ENCODE results near the gene NIPBL. TPM values are rescaled to one million over a fixed set of nuclear protein-coding genes. Genes with fewer than 3 reads are reported as not detected.
"Not testable (repeated sequence)": the region's sequence is repeated elsewhere in the genome, so short reads cannot be mapped to it uniquely, and the experiment has no call there.

NIPBL gene
- total RNA-seq, 1 donor from 2014 or later: 61.5 TPM

GRCh38 chr5:36901856-36902255, 25.3 kb downstream of the NIPBL start:
- peaks cover 5% of the 10 kb centered on the region for H3K36me3 Mint-ChIP-seq (ENCODE audit: low read depth, unreplicated experiment)
- H3K4me1 Mint-ChIP-seq (ENCODE audit: unreplicated experiment): no peaks in the 10 kb centered on the region
- no peak for TF ChIP-seq CTCF (IDR thresholded peaks at IDR 0.05; ENCODE audit: unreplicated experiment)
- no peak overlapping the region for H3K27ac Mint-ChIP-seq (ENCODE audit: unreplicated experiment)
- no peak overlapping the region for H3K4me3 Mint-ChIP-seq (ENCODE audit: unreplicated experiment)
- no peaks in the 10 kb centered on the region for H3K27me3 Mint-ChIP-seq (ENCODE audit: unreplicated experiment)
- no peak for DNase-seq (ENCODE audit: low spot score)
- H3K9me3 Mint-ChIP-seq (ENCODE audit: unreplicated experiment): no peaks in the 10 kb centered on the region

- no peak for DNase-seq (ENCODE audit: low spot score)
- no peak for TF ChIP-seq CTCF (IDR thresholded peaks at IDR 0.05; ENCODE audit: unreplicated experiment)
- H3K4me3 Mint-ChIP-seq (ENCODE audit: unreplicated experiment): no peak overlapping the region
- H3K36me3 Mint-ChIP-seq (ENCODE audit: low read depth, unreplicated experiment): peaks cover 5% of the 10 kb centered on the region
- no peaks in the 10 kb centered on the region for H3K9me3 Mint-ChIP-seq (ENCODE audit: unreplicated experiment)
- no peaks in the 10 kb centered on the region for H3K27me3 Mint-ChIP-seq (ENCODE audit: unreplicated experiment)
- H3K4me1 Mint-ChIP-seq (ENCODE audit: unreplicated experiment): no peaks in the 10 kb centered on the region
- H3K27ac Mint-ChIP-seq (ENCODE audit: unreplicated experiment): no peak overlapping the region
Measured at GRCh38 chr5:36902353-36902752, 25.8 kb downstream of the NIPBL start.

GRCh38 chr5:36904677-36905076, 28.1 kb downstream of the NIPBL start:
- Mint-ChIP-seq H3K36me3 (ENCODE audit: low read depth, unreplicated experiment) (peaks cover 5% of the 10 kb centered on the region), H3K27me3 (ENCODE audit: unreplicated experiment) (no peaks in the 10 kb centered on the region), H3K9me3 (ENCODE audit: unreplicated experiment) (no peaks in the 10 kb centered on the region), H3K27ac (ENCODE audit: unreplicated experiment) (no peak overlapping the region), H3K4me3 (ENCODE audit: unreplicated experiment) (no peak overlapping the region), H3K4me1 (ENCODE audit: unreplicated experiment) (no peaks in the 10 kb centered on the region)
- DNase-seq (ENCODE audit: low spot score): no peak
- no peak for TF ChIP-seq CTCF (IDR thresholded peaks at IDR 0.05; ENCODE audit: unreplicated experiment)

- no peak overlapping the region for H3K4me3 Mint-ChIP-seq (ENCODE audit: unreplicated experiment)
- no peak for TF ChIP-seq CTCF (IDR thresholded peaks at IDR 0.05; ENCODE audit: unreplicated experiment)
- H3K36me3 Mint-ChIP-seq (ENCODE audit: low read depth, unreplicated experiment): no peaks in the 10 kb centered on the region
- H3K27me3 Mint-ChIP-seq (ENCODE audit: unreplicated experiment): no peaks in the 10 kb centered on the region
- DNase-seq (ENCODE audit: low spot score): no peak
- no peak overlapping the region for H3K27ac Mint-ChIP-seq (ENCODE audit: unreplicated experiment)
- peaks cover 3% of the 10 kb centered on the region for H3K4me1 Mint-ChIP-seq (ENCODE audit: unreplicated experiment)
- no peaks in the 10 kb centered on the region for H3K9me3 Mint-ChIP-seq (ENCODE audit: unreplicated experiment)
Measured at GRCh38 chr5:36908544-36909260, 32.1 kb downstream of the NIPBL start.

GRCh38 chr5:36915653-36916052, 39.1 kb downstream of the NIPBL start:
- H3K4me1 Mint-ChIP-seq (ENCODE audit: unreplicated experiment): no peaks in the 10 kb centered on the region
- TF ChIP-seq CTCF (IDR thresholded peaks at IDR 0.05; ENCODE audit: unreplicated experiment): no peak
- no peak overlapping the region for H3K27ac Mint-ChIP-seq (ENCODE audit: unreplicated experiment)
- no peak for DNase-seq (ENCODE audit: low spot score)
- H3K27me3 Mint-ChIP-seq (ENCODE audit: unreplicated experiment): no peaks in the 10 kb centered on the region
- H3K9me3 Mint-ChIP-seq (ENCODE audit: unreplicated experiment): no peaks in the 10 kb centered on the region
- H3K36me3 Mint-ChIP-seq (ENCODE audit: low read depth, unreplicated experiment): no peaks in the 10 kb centered on the region
- H3K4me3 Mint-ChIP-seq (ENCODE audit: unreplicated experiment): no peak overlapping the region

- not testable (repeated sequence) for H3K27ac Mint-ChIP-seq (ENCODE audit: unreplicated experiment); DNase-seq (ENCODE audit: low spot score); H3K4me3 Mint-ChIP-seq (ENCODE audit: unreplicated experiment); H3K9me3 Mint-ChIP-seq (ENCODE audit: unreplicated experiment); H3K36me3 Mint-ChIP-seq (ENCODE audit: low read depth, unreplicated experiment); H3K4me1 Mint-ChIP-seq (ENCODE audit: unreplicated experiment); H3K27me3 Mint-ChIP-seq (ENCODE audit: unreplicated experiment)
Measured at GRCh38 chr5:36916614-36917013, 40.0 kb downstream of the NIPBL start.

GRCh38 chr5:36917358-36917757, 40.8 kb downstream of the NIPBL start:
- not testable (repeated sequence) for H3K4me3 Mint-ChIP-seq (ENCODE audit: unreplicated experiment); H3K9me3 Mint-ChIP-seq (ENCODE audit: unreplicated experiment); H3K36me3 Mint-ChIP-seq (ENCODE audit: low read depth, unreplicated experiment); DNase-seq (ENCODE audit: low spot score); H3K27me3 Mint-ChIP-seq (ENCODE audit: unreplicated experiment); H3K27ac Mint-ChIP-seq (ENCODE audit: unreplicated experiment); H3K4me1 Mint-ChIP-seq (ENCODE audit: unreplicated experiment)
